Activated CD4-positive, alpha-beta T cell treated with anti-CD3 and anti-CD28 coated beads for 36 hours (primary cell): Measurements from ENCODE around the gene MAMSTR. TPM values are rescaled to one million over a fixed set of nuclear protein-coding genes. Genes with fewer than 3 reads are reported as not detected.

Source experiments
- ATAC-seq: fragments of 200-7000 bp; cut with Tn5 transposase; one replicate; pipeline ENCODE4 v1.10.0; 2021; ENCODE audit warnings: mild to moderate bottlenecking, moderate library complexity
- CTCF ChIA-PET: fragments of 350-600 bp; sonication (Branson Sonifier 250); formaldehyde crosslinking; loops from one replicate; lab custom pipeline; 2021; ENCODE audit warnings: antibody characterized with exemption; lab: Charles Lee
- POLR2A ChIA-PET: fragments of 350-600 bp; sonication (Branson Sonifier 250); formaldehyde crosslinking; loops from one replicate; lab custom pipeline; 2021; ENCODE audit warnings: antibody characterized with exemption, inconsistent platforms; lab: Charles Lee
- DNase-seq: peaks from one replicate; pipeline ENCODE4 v3.0.0-alpha.2; 2020
- H3K27ac Mint-ChIP-seq: one replicate; pipeline ENCODE4 v1.8.0; 2021; ENCODE audit warnings: mixed read lengths
- H3K27me3 Mint-ChIP-seq: one replicate; pipeline ENCODE4 v1.8.0; 2021; ENCODE audit warnings: mixed read lengths
- H3K36me3 Mint-ChIP-seq: one replicate; pipeline ENCODE4 v1.8.0; 2021; ENCODE audit warnings: low read depth, mixed read lengths
- H3K4me1 Mint-ChIP-seq: one replicate; pipeline ENCODE4 v1.8.0; 2021; ENCODE audit warnings: mixed read lengths
- H3K4me3 Mint-ChIP-seq: one replicate; pipeline ENCODE4 v1.8.0; 2021; ENCODE audit warnings: mild to moderate bottlenecking, moderate library complexity, mixed read lengths
- H3K9me3 Mint-ChIP-seq: one replicate; pipeline ENCODE4 v1.8.0; 2021; ENCODE audit warnings: low read depth, mixed read lengths
- intact Hi-C, 2 experiments: fragments of 100-400 bp; cut with DNase I in 1 of 2; cut with micrococcal nuclease in 1 of 2; formaldehyde crosslinking; loops; one replicate each; pipeline versions ENCODE4 v1.14.2 to v1.15.1; 2022 to 2024; cut with DNase I, micrococcal nuclease
- total RNA-seq, 2 experiments: library from RNA; stranded (reverse); gene quantifications; one replicate each; pipeline ENCODE4 v1.2.3, GENCODE V29; 2021

Gene MAMSTR
- total RNA-seq, 2 experiments from 2014 or later, result 0.69 to 0.70 TPM

DNA sequence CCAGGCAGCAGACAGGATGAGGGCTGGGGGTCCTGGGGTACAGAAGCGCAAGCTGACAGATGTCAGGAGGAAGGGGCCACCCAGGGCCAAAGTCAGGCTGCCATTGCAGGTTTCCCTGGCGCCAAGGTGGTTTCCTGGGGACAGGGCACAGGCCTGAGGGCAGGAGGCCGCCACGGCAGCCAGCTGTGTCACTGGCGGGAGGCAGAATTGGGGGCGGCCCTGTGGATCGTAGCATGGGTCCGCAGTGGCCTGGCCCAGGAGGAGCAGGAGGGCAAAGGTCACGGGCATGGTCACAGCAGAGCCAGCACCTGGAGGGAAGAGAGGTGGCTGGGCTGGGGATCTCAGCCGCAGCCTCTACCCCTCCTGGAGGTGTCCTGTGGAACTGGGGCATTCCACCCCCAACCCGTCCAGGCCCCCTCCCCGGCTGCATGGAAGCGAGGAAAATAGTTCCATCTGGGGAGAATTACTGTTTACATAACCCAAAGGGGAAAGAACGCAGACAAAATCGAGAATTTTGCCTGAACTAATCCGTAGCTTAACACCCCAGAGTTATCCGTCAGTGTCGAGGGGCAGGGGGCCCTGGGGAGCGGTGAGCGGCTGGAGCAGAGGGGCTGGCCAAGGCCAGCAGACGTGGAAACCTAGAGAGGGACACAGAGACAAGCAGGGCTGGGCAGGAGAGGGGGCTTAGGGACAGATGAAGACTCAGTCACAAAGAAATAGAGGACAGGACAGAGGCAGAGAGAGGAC, 48.7 kb downstream of the MAMSTR start:
- ATAC-seq, result no peak
- H3K4me3 Mint-ChIP-seq, result no peak overlapping the region
- H3K27ac Mint-ChIP-seq, result no peak overlapping the region
- H3K27me3 Mint-ChIP-seq, result no peaks in the 10 kb centered on the region
- H3K9me3 Mint-ChIP-seq, result peaks cover 5% of the 10 kb centered on the region
- intact Hi-C loops, result no loop called here
- DNase-seq, result no peak
- ChIA-PET POLR2A (no interaction called here), CTCF (no interaction called here)
- no peaks in the 10 kb centered on the region for H3K36me3 Mint-ChIP-seq
- peaks cover 7% of the 10 kb centered on the region for H3K4me1 Mint-ChIP-seq

DNA sequence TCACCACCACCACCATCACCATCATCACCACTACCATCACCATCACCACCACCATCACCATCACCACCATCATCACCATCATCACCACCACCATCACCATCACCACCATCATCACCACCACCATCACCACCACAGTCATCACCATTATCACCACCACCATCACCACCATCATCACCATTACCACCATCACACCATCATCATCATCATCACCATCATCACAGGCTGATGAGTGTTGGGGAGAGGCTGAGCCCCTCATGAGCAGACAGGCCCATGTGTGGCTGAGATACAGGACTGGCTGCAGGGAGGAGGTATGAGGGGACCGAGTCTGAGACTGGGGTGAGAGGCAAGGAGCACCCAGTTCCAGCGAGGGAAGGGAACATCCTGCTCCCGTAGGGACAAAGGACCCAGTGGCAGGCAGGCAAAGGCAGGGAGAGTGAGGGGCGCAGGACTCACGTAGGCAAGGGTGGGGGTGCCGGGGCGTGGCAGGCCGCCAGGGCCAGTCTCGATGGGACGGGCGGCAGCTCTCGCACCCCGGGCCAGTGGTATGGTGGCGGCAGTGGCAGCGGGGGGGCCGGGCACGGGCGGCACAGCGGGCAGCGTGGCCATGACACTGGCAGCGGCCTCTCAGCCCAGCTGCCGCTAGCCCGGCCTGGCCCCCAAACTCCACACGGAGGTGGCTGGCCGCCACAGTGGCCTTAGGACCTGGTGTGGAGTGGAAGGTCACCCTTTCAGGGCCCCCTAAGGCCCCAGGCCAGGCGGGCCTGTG, 49.4 kb downstream of the MAMSTR start:
- POLR2A ChIA-PET, result no interaction called here
- peaks cover 2% of the 10 kb centered on the region for H3K4me1 Mint-ChIP-seq
- CTCF ChIA-PET, result no interaction called here
- DNase-seq (no peak), ATAC-seq (no peak)
- H3K27ac Mint-ChIP-seq, result no peak overlapping the region
- intact Hi-C loops, result no loop called here
- no peak overlapping the region for H3K4me3 Mint-ChIP-seq
- H3K36me3 Mint-ChIP-seq, result no peaks in the 10 kb centered on the region
- H3K27me3 Mint-ChIP-seq, result no peaks in the 10 kb centered on the region
- peaks cover 5% of the 10 kb centered on the region for H3K9me3 Mint-ChIP-seq

DNA sequence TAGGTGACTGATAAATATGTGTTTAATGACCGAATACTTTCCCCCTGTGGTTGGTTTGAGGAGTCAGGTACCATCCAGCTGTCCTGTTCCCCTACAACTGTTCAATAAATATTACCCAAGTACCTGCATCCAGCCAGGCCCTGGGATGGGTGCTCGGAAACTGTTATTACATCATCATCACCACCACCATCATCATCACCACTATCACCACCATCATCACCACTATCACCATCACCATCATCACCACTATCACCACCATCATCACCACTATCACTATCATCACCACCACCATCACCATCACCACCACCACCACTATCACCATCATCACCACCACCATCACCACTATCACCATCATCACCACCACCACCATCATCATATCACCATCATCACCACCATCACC, 50.8 kb downstream of the MAMSTR start:
- DNase-seq (no peak), ATAC-seq (no peak)
- no peak overlapping the region for H3K27ac Mint-ChIP-seq
- ChIA-PET POLR2A (no interaction called here), CTCF (no interaction called here)
- H3K36me3 Mint-ChIP-seq, result no peaks in the 10 kb centered on the region
- H3K4me1 Mint-ChIP-seq, result no peaks in the 10 kb centered on the region
- no peaks in the 10 kb centered on the region for H3K27me3 Mint-ChIP-seq
- intact Hi-C loops, result no loop called here
- peaks cover 5% of the 10 kb centered on the region for H3K9me3 Mint-ChIP-seq
- H3K4me3 Mint-ChIP-seq, result no peak overlapping the region

DNA sequence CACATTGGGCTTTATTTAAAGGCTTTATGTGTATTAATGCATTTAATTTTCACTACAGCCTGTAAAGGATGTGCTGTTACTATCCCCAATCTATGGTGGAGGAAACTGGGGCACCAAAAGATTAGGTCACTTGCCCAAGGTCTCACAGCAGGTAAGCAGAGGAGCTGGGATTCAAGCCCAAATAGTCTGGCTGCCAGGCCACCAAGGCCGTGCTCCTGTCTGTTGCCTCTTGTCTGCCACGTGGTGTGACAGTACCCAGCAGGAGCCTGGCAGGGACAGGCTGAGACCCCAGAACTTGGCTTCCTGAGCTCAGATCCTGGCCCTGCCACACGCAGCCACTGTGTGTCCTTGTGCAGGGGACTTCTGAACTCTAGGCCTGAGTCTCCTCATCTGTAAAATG, 51.2 kb downstream of the MAMSTR start:
- no peak for ATAC-seq
- Mint-ChIP-seq H3K27me3 (no peaks in the 10 kb centered on the region), H3K36me3 (no peaks in the 10 kb centered on the region)

DNA sequence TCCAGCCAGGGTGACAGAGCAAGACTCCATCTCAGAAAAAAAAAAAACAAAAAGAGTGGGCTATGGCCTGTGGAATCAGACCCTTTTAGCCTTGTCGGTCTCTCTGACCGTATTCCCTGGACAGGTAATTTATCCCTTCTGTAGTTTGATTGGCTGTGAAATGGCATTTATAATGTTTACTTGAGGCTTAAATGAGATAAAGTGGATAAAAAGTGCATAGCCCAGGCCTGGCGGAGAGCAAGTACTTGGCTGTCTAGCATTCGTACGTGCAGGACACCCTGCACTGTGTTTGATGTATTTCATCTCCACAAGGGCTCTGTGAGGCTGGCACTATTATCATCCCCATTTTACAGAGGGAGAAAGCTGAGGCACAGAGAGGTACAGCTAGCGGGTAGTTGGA, 53.7 kb downstream of the MAMSTR start:
- DNase-seq (no peak), ATAC-seq (no peak)
- H3K36me3 Mint-ChIP-seq, result no peaks in the 10 kb centered on the region
- ChIA-PET POLR2A (no interaction called here), CTCF (interaction anchor here (1.6 kb wide), 1 partner anchor 10 kb away, joined by 4 read pairs; no protein-coding TSS in a partner anchor)
- no peak overlapping the region for H3K27ac Mint-ChIP-seq
- H3K4me1 Mint-ChIP-seq, result peaks cover 5% of the 10 kb centered on the region
- intact Hi-C loops, result no loop called here
- no peak overlapping the region for H3K4me3 Mint-ChIP-seq
- H3K9me3 Mint-ChIP-seq, result peaks cover 5% of the 10 kb centered on the region
- no peaks in the 10 kb centered on the region for H3K27me3 Mint-ChIP-seq

More for the DNA sequence above, 51.2 kb downstream of the MAMSTR start:
- ChIA-PET CTCF (no interaction called here), POLR2A (interaction anchor here (0.6 kb wide), 1 partner anchor 324 kb away, joined by 4 read pairs; no protein-coding TSS in a partner anchor)
- no peak overlapping the region for H3K4me3 Mint-ChIP-seq
- H3K4me1 Mint-ChIP-seq, result no peaks in the 10 kb centered on the region
- intact Hi-C loops, result no loop called here
- no peak for DNase-seq
- peaks cover 5% of the 10 kb centered on the region for H3K9me3 Mint-ChIP-seq
- H3K27ac Mint-ChIP-seq, result no peak overlapping the region

DNA sequence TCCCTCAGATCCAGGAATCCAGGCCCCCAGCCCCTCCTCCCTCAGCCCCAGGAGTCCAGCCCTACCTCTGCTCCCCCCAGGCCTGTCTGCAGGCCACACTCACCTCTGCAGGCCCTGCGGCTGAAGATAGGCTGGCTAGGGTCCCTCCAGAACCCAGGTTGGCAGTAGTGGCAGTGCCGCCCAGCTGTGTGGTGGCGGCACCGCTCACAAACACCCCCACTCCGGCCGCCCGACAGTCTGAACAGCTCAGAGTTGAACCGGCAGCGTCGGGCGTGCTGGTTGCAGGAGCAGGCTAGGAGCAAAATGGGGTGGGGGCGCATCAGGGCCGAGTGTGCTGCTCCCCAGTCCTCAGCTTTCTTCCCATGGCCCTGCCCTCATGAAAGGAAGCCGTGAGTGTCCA, 55.0 kb downstream of the MAMSTR start:
- Mint-ChIP-seq H3K36me3 (no peaks in the 10 kb centered on the region), H3K4me1 (peaks cover 7% of the 10 kb centered on the region), H3K27ac (no peak overlapping the region), H3K9me3 (peaks cover under 1% of the 10 kb centered on the region), H3K27me3 (no peaks in the 10 kb centered on the region), H3K4me3 (no peak overlapping the region)
- ATAC-seq, result no peak
- intact Hi-C loops, result loop anchor here in 1 of 2 experiments (5.0 kb wide), 1 partner anchor 73 kb away; no protein-coding TSS in a partner anchor
- CTCF ChIA-PET, result no interaction called here
- POLR2A ChIA-PET, result no interaction called here
- no peak for DNase-seq

DNA sequence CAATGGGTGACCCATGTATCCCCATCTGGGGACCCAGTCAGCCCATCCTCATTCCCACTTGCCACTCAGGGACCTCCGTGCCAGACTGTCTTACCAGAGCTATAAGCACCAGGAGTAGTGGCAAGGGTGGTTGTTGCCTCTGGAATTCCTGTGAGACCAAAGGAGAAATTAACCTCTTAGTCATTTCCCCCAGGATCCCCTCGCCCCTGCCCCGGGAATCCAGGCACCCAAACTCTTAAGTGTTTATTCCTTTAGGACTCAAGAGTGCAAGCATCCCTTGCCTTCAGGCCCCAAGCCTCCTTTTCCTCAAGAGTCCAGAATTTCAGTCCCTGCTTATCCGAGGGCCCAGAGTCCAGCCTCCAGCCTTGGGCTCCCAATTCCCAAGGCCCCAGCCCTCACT, 55.9 kb downstream of the MAMSTR start:
- Mint-ChIP-seq H3K27ac (no peak overlapping the region), H3K4me1 (peaks cover 7% of the 10 kb centered on the region), H3K27me3 (no peaks in the 10 kb centered on the region), H3K4me3 (no peak overlapping the region), H3K9me3 (no peaks in the 10 kb centered on the region), H3K36me3 (no peaks in the 10 kb centered on the region)
- ChIA-PET CTCF (no interaction called here), POLR2A (no interaction called here)
- DNase-seq (no peak), ATAC-seq (no peak)
- intact Hi-C loops, result loop anchor here in 1 of 2 experiments (5.0 kb wide), 1 partner anchor 74 kb away; no protein-coding TSS in a partner anchor

Other genes starting within 250 kb of the MAMSTR start
- gene LMTK3, start 207.9 kb downstream of the MAMSTR start, total RNA-seq, result 1 to 10 TPM; 3.9 to 4.5 TPM
- gene SULT2B1, start 167.6 kb downstream of the MAMSTR start, total RNA-seq, result not detected
- gene SPACA4, start 113.0 kb downstream of the MAMSTR start, total RNA-seq, result not detected
- gene FAM83E, start 104.6 kb downstream of the MAMSTR start, total RNA-seq, result 1 to 10 TPM; 1.5 to 4.1 TPM
- 1,000 to 10,000 TPM; 2,026 to 2,191 TPM for gene RPL18, start 100.5 kb downstream of the MAMSTR start, total RNA-seq
- 10 to 100 TPM; 27.0 TPM for gene SPHK2, start 100.2 kb downstream of the MAMSTR start, total RNA-seq
- gene DBP, start 82.3 kb downstream of the MAMSTR start, total RNA-seq, result 10 to 100 TPM in 1 of 2 experiments, 1 to 10 TPM in 1; 8.3 to 12.4 TPM
- 10 to 100 TPM; 11.5 to 18.0 TPM for gene CA11, start 73.5 kb downstream of the MAMSTR start, total RNA-seq
- gene NTN5, start 46.7 kb downstream of the MAMSTR start, total RNA-seq, result under 1 TPM; 0.50 to 0.60 TPM
- gene FUT2, start 23.8 kb downstream of the MAMSTR start, total RNA-seq, result not detected
- gene RASIP1, start 20.9 kb upstream of the MAMSTR start, total RNA-seq, result under 1 TPM; 0.67 to 0.73 TPM
- not detected for gene IZUMO1, start 27.2 kb upstream of the MAMSTR start, total RNA-seq
- gene FUT1, start 32.9 kb upstream of the MAMSTR start, total RNA-seq, result under 1 TPM; 0.23 to 0.32 TPM
- not detected for gene FGF21, start 35.8 kb upstream of the MAMSTR start, total RNA-seq
- gene BCAT2, start 91.3 kb upstream of the MAMSTR start, total RNA-seq, result 10 to 100 TPM; 65.9 to 70.3 TPM
- under 1 TPM; 0.21 to 0.83 TPM for gene HSD17B14, start 116.8 kb upstream of the MAMSTR start, total RNA-seq
- gene PLEKHA4, start 148.9 kb upstream of the MAMSTR start, total RNA-seq, result 10 to 100 TPM in 1 of 2 experiments, 1 to 10 TPM in 1; 7.0 to 10.9 TPM
- gene PPP1R15A, start 152.7 kb upstream of the MAMSTR start, total RNA-seq, result 10 to 100 TPM; 51.6 to 62.4 TPM
- gene TULP2, start 179.0 kb upstream of the MAMSTR start, total RNA-seq, result under 1 TPM; 0.37 to 0.87 TPM
- gene NUCB1, start 180.6 kb upstream of the MAMSTR start, total RNA-seq, result 100 to 1,000 TPM; 115 to 118 TPM
- 1 to 10 TPM; 1.4 to 2.4 TPM for gene DHDH, start 214.0 kb upstream of the MAMSTR start, total RNA-seq
- 100 to 1,000 TPM; 128 to 143 TPM for gene BAX, start 235.2 kb upstream of the MAMSTR start, total RNA-seq
- 1,000 to 10,000 TPM in 1 of 2 experiments, 100 to 1,000 TPM in 1; 809 to 1,111 TPM for gene FTL, start 245.6 kb upstream of the MAMSTR start, total RNA-seq